ENCODE data around the gene SEMA3G. TPM values are rescaled to one million over a fixed set of nuclear protein-coding genes. Genes with fewer than 3 reads are reported as not detected.
A peak's percentile ranks its signal among the peaks of the same experiment; 100 is the strongest.

The SEMA3G gene
- total and polyA plus RNA-seq, 4 donors = 5.1 to 30.8 (median 14.9) TPM

DNA sequence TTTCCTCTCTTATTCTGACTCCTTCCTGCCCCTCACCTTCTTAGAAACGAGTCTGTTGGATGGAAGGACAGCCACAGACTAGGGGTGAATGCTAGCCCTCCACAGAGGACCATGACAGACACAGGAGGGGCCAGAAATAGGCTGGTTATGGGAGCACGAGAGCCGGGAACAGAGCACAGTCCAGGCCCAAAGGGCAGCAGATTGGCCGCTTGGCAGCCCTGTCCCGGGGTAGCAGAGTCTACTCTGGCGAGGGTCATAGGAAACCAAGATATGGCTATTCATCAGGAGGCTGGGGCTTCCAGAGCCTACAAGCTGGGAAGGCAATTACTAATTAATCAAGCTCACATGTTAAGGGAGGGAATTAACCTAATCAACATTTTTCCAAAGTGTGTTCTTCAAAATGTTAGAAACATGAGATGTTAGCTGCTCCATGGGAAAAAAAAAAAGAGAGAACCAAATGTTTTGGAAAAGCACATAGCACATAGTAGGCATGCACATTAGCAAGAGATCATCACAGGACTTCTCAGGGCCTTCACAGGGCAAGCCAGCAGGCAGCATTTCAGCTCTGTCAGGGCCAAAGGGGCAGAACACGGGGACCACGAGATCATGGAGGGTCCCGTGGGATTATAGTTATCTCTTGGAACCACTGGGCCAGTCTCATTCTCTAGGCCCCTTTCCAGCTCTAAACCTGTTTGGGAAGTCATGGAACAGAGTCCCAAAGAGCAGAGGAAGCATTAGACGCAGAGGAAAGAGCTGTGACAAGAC lies 13.3 kb downstream of the SEMA3G start:
- no peak overlapping the region for H3K9ac ChIP-seq (ENCODE audit: insufficient read depth in 1 of 2, low read length in 2 of 2)
- peaks cover 0 to 2% (median 0%) of the 10 kb centered on the region in 4 donors for H3K36me3 ChIP-seq (ENCODE audit: control insufficient read depth in 4 of 4, insufficient read depth in 4 of 4, low read length in 4 of 4)
- no peaks in the 10 kb centered on the region for H3K27me3 ChIP-seq (ENCODE audit: control insufficient read depth in 3 of 3, insufficient read depth in 3 of 3, low read length in 2 of 3)
- WGBS, 2 donors = 76 to 83% methylated on average over 10 of the region's 10 CpGs
- TF ChIP-seq, protein P1, sequence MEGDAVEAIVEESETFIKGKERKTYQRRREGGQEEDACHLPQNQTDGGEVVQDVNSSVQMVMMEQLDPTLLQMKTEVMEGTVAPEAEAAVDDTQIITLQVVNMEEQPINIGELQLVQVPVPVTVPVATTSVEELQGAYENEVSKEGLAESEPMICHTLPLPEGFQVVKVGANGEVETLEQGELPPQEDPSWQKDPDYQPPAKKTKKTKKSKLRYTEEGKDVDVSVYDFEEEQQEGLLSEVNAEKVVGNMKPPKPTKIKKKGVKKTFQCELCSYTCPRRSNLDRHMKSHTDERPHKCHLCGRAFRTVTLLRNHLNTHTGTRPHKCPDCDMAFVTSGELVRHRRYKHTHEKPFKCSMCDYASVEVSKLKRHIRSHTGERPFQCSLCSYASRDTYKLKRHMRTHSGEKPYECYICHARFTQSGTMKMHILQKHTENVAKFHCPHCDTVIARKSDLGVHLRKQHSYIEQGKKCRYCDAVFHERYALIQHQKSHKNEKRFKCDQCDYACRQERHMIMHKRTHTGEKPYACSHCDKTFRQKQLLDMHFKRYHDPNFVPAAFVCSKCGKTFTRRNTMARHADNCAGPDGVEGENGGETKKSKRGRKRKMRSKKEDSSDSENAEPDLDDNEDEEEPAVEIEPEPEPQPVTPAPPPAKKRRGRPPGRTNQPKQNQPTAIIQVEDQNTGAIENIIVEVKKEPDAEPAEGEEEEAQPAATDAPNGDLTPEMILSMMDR (IDR thresholded peaks at IDR 0.05; ENCODE audit: control extremely low read depth, extremely low read depth) = no peak
- H3K4me3 ChIP-seq = no peak overlapping the region
- peaks cover 0 to 23% (median 7%) of the 10 kb centered on the region in 5 donors for H3K4me1 ChIP-seq (ENCODE audit: control insufficient read depth in 5 of 5, insufficient read depth in 5 of 5, low read length in 5 of 5)
- H3K9me3 ChIP-seq (ENCODE audit: control insufficient read depth in 4 of 4, insufficient read depth in 3 of 4, low read length in 3 of 4) = no peaks in the 10 kb centered on the region
- DNase-seq (no peak), ATAC-seq (ENCODE audit: insufficient read depth, low FRiP score) (no peak)
- H3K27ac ChIP-seq (ENCODE audit: low read depth in 1 of 2, low read length in 1 of 2) = no peak overlapping the region

DNA sequence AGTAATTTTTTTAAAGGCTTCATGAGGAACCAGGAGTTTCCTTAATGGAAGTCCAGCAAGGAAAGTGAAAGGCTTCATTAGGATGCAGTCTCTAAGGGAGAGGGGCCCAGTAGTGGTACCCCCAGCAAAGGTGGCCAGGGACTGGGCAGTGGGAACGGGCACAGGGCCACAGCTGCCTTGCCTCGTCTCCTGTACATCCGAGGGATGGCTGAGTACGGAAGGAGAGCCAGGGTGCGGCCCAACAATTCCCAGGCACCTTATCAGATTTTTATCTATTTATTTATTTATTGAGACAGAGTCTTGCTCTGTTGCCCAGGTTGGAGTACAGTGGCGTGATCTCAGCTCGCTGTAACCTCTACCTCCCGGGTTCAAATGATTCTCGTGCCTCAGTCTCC lies 14.5 kb downstream of the SEMA3G start:
- DNase-seq (no peak), ATAC-seq (ENCODE audit: insufficient read depth, low FRiP score) (no peak)
- H3K9me3 ChIP-seq (ENCODE audit: control insufficient read depth in 4 of 4, insufficient read depth in 3 of 4, low read length in 3 of 4) = no peaks in the 10 kb centered on the region
- peaks cover 0 to 19% (median 3%) of the 10 kb centered on the region in 5 donors for H3K4me1 ChIP-seq (ENCODE audit: control insufficient read depth in 5 of 5, insufficient read depth in 5 of 5, low read length in 5 of 5)
- no peak overlapping the region for H3K9ac ChIP-seq (ENCODE audit: insufficient read depth in 1 of 2, low read length in 2 of 2)
- H3K36me3 ChIP-seq (ENCODE audit: control insufficient read depth in 4 of 4, insufficient read depth in 4 of 4, low read length in 4 of 4) = no peaks in the 10 kb centered on the region
- TF ChIP-seq, protein P1 (IDR thresholded peaks at IDR 0.05; ENCODE audit: control extremely low read depth, extremely low read depth) = no peak
- H3K27ac ChIP-seq (ENCODE audit: low read depth in 1 of 2, low read length in 1 of 2) = peak overlapping the region; percentile 26 to 43
- WGBS, 2 donors = 73 to 76% methylated on average over 9 of the region's 9 CpGs
- no peaks in the 10 kb centered on the region for H3K27me3 ChIP-seq (ENCODE audit: control insufficient read depth in 3 of 3, insufficient read depth in 3 of 3, low read length in 2 of 3)
- H3K4me3 ChIP-seq = no peak overlapping the region

DNA sequence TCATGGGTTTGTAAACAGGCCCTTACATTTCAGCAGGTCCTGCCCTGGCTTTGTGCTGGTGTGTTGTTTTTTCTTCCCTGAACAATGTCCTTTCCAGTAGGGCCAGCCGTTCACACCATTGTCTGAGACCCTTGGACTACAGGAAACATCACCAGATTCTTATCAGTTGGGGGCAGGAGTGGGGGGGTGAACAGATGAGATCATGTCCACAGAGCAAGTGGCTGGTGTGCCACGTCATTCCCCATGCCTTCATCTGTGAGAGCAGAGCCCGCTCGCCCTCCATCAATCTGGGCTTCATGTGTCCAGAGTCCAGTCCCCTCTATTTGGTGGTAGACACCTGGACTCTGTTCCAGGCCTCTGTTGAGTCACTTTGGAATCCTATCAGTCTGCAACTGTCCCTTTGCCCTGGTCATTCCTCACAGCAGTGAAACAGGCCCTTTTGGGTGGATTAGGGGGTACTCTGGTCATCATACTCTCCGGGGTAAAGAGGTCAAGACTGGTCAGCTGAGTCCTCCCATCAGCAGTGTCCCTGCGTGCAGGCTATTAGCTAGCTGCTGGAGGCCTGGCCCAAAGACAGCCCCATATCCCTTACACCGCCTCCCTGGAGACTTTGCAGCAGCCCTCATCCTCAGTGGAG lies 15.0 kb downstream of the SEMA3G start:
- TF ChIP-seq, protein P1 (IDR thresholded peaks at IDR 0.05; ENCODE audit: control extremely low read depth, extremely low read depth) = no peak
- WGBS, 2 donors = 77 to 83% methylated on average over 7 of the region's 7 CpGs
- DNase-seq (peak in 2 of 3 donors; percentile 11 to 47), ATAC-seq (ENCODE audit: insufficient read depth, low FRiP score) (no peak)
- H3K27me3 ChIP-seq (ENCODE audit: control insufficient read depth in 3 of 3, insufficient read depth in 3 of 3, low read length in 2 of 3) = no peaks in the 10 kb centered on the region
- H3K36me3 ChIP-seq (ENCODE audit: control insufficient read depth in 4 of 4, insufficient read depth in 4 of 4, low read length in 4 of 4) = no peaks in the 10 kb centered on the region
- no peak overlapping the region for H3K4me3 ChIP-seq
- H3K27ac ChIP-seq (ENCODE audit: low read depth in 1 of 2, low read length in 1 of 2) = peak overlapping the region; percentile 26 to 43
- H3K9ac ChIP-seq (ENCODE audit: insufficient read depth in 1 of 2, low read length in 2 of 2) = no peak overlapping the region
- H3K9me3 ChIP-seq (ENCODE audit: control insufficient read depth in 4 of 4, insufficient read depth in 3 of 4, low read length in 3 of 4) = no peaks in the 10 kb centered on the region
- peaks cover 0 to 15% (median 6%) of the 10 kb centered on the region in 5 donors for H3K4me1 ChIP-seq (ENCODE audit: control insufficient read depth in 5 of 5, insufficient read depth in 5 of 5, low read length in 5 of 5)
